Aorta (tissue), 5 donors: ENCODE results near the gene DMAC2. TPM values are rescaled to one million over a fixed set of nuclear protein-coding genes. Genes with fewer than 3 reads are reported as not detected.
"Not testable (repeated sequence)": the region's sequence is repeated elsewhere in the genome, so short reads cannot be mapped to it uniquely, and the experiment has no call there.

Source experiments
- ATAC-seq: fragments of 200-7000 bp; cut with Tn5 transposase; one replicate; pipeline ENCODE4 v1.9.1; 2022; ENCODE audit warnings: moderate library complexity; ENCODE audit not compliant: low FRiP score
- DNase-seq, 2 donors: peaks; one replicate each; pipeline ENCODE4 v3.0.0-alpha.2; 2020
- H3K27ac ChIP-seq, 2 donors: one replicate each; pipeline ENCODE4 v1.5.1; 2013; ENCODE audit warnings: low read length in 2 of 2, mild to moderate bottlenecking in 2 of 2, moderate library complexity in 2 of 2, control low read depth in 1 of 2, inconsistent platforms in 1 of 2, low read depth in 1 of 2
- H3K27me3 ChIP-seq, 2 donors: one replicate each; pipeline ENCODE4 v1.6.1; 2013; ENCODE audit warnings: control low read depth in 1 of 2, low read length in 1 of 2, mild to moderate bottlenecking in 1 of 2, moderate library complexity in 1 of 2; ENCODE audit not compliant: insufficient read depth in 2 of 2, control insufficient read depth in 1 of 2
- H3K36me3 ChIP-seq, 2 donors: one replicate each; pipeline ENCODE4 v1.6.1; 2013; ENCODE audit warnings: control low read depth in 1 of 2, low read length in 1 of 2, mild to moderate bottlenecking in 1 of 2; ENCODE audit not compliant: insufficient read depth in 2 of 2, control insufficient read depth in 1 of 2
- H3K4me1 ChIP-seq, 2 donors: one replicate each; pipeline ENCODE4 v1.6.1; 2013; ENCODE audit warnings: low read length in 2 of 2, control low read depth in 1 of 2, mild to moderate bottlenecking in 1 of 2, moderate library complexity in 1 of 2; ENCODE audit not compliant: insufficient read depth in 2 of 2, control insufficient read depth in 1 of 2
- H3K4me3 ChIP-seq, 2 donors: one replicate each; pipeline ENCODE4 v1.5.1; 2013; ENCODE audit warnings: low read length in 2 of 2, control low read depth in 1 of 2, mild to moderate bottlenecking in 1 of 2
- H3K9me3 ChIP-seq: one replicate; pipeline ENCODE4 v1.6.1; 2013; ENCODE audit warnings: mild to moderate bottlenecking, low read length; ENCODE audit not compliant: control insufficient read depth
- WGBS, 2 donors: extraction: QIAGEN DNeasy Blood & Tissue Kit; methylation state at CpG; one replicate each; pipeline ENCODE4 v1.1.7; 2013; 5-methylcytosine and 5-hydroxymethylcytosine counted together
- intact Hi-C, 2 donors: fragments of 100-400 bp; cut with DNase I; formaldehyde crosslinking; loops; one replicate each; pipeline versions ENCODE4 v1.14.2 to v1.15.0; 2022
- polyA plus RNA-seq, 2 donors: library from polyadenylated mRNA; stranded (reverse); fragments of 200-250 nt; gene quantifications; one replicate each; pipeline ENCODE4 v1.2.3, GENCODE V29; 2013
- total RNA-seq, 2 donors: library from RNA; stranded (reverse); fragmentation: NEBNext Ultra II Directional; extraction: Animal tissue kit (Norgen Biotek cat#: 25700); gene quantifications; one replicate each; pipeline ENCODE4 v1.2.1, GENCODE V29; 2021
- donor health status: healthy with polysubstance abuse.
- donor health status: Bipolar disorder and iron deficiency.
- donor health status: DM: no; HTN: no; CAD: no.
- donor health status: DM: no; HTN: no; CAD: no.
- donor health status: DM: yes; HTN: yes; CAD: no.

The DMAC2 gene
- total and polyA plus RNA-seq, 4 donors: 28.3 to 41.6 (median 31.8) TPM

DNA sequence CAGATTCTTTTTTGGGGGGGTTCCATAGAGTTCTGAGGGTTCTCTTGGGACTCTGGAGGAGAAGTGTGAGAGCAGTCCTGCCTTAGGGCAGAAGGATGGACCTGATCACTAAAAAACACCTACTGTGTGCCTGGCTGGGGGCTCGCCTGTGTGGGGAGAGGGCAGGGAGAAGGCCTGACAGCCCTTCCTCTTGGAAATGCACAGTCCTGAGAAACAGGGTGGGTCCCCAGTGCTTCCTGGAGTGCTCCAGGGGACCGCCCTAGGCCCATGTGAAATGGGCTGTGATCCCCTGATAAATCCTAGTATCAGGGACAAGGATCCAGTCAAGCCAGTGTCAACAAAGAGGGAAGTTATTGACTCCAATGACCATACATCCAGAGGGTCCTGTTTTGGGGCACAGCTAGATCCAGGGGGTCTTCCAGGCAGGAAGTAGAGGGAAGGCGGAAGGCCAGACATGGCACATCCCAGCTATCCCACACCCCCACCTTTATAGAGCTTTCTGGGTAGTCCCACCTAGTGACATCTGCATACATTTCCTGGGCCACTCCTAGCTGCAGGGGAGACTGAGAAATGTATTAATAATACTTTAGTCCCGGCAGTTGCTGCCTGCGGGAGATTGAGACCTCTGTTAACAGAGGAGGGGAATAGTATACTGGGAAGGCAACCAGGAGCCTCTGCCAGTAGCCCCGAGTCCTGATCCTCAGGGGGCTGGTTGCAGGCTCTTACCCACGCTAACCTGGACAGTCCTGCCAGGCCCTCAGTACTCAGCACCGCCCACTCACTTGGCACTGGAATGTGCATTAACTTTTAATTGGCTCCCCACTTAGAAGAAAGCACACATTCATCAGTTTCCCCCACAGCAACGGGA lies 28.4 kb downstream of the DMAC2 start:
- Histone ChIP-seq H3K36me3 (peaks cover 0 to 2% of the 10 kb centered on the region in 2 donors), H3K27ac (no peak overlapping the region), H3K27me3 (no peaks in the 10 kb centered on the region), H3K9me3 (no peaks in the 10 kb centered on the region), H3K4me1 (peaks cover 0 to 6% of the 10 kb centered on the region in 2 donors), H3K4me3 (no peak overlapping the region)
- intact Hi-C loops: no loop called here
- 61 to 73% methylated on average over 9 of the region's 9 CpGs for WGBS, 2 donors
- no peak for DNase-seq
- ATAC-seq: no peak

DNA sequence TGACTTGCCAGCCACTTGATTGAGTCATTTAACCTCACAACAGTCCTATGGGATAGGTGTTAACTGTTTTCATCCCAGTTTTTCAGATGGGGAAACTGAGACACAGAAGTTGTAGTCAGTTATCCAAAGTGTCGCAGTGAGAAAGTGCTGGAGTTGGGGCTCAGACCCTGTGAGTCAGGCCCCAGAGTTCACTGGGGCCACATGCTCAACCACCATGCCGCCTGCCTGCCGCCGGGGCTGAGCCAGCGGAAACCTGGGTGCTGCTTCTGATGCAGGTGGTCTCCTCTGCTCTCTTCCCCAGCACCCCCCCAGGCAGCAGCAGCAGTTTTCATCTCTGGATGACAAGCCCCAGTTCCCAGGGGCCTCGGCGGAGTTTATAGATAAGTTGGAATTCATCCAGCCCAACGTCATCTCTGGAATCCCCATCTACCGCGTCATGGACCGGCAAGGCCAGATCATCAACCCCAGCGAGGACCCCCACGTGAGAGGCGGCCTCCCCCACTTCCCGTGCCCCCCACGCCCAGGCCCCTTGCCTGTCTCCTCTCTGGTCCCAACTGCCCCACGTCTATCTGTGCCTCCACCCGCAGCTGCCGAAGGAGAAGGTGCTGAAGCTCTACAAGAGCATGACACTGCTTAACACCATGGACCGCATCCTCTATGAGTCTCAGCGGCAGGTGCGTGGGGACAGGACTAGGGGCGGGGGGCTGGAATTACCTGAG lies 29.2 kb downstream of the DMAC2 start:
- no peak for DNase-seq
- H3K27ac ChIP-seq: no peak overlapping the region
- WGBS, 2 donors: 85 to 88% methylated on average over 23 of the region's 23 CpGs
- no peak for ATAC-seq
- H3K9me3 ChIP-seq: no peaks in the 10 kb centered on the region
- no peak overlapping the region for H3K4me3 ChIP-seq
- H3K36me3 ChIP-seq: no peaks in the 10 kb centered on the region
- intact Hi-C loops: no loop called here
- H3K27me3 ChIP-seq: no peaks in the 10 kb centered on the region
- peaks cover 0 to 6% of the 10 kb centered on the region in 2 donors for H3K4me1 ChIP-seq

GRCh38 chr19:41409288-41409687 lies 30.4 kb downstream of the DMAC2 start:
- Histone ChIP-seq H3K4me1 (peaks cover 0 to 6% of the 10 kb centered on the region in 2 donors), H3K36me3 (no peaks in the 10 kb centered on the region), H3K9me3 (no peaks in the 10 kb centered on the region), H3K27me3 (no peaks in the 10 kb centered on the region), H3K4me3 (no peak overlapping the region), H3K27ac (peak overlapping the region in 1 of 2 donors; percentile 32)
- intact Hi-C loops: no loop called here
- WGBS, 2 donors: 28 to 31% methylated on average over 4 of the region's 4 CpGs
- DNase-seq (no peak), ATAC-seq (no peak)

DNA sequence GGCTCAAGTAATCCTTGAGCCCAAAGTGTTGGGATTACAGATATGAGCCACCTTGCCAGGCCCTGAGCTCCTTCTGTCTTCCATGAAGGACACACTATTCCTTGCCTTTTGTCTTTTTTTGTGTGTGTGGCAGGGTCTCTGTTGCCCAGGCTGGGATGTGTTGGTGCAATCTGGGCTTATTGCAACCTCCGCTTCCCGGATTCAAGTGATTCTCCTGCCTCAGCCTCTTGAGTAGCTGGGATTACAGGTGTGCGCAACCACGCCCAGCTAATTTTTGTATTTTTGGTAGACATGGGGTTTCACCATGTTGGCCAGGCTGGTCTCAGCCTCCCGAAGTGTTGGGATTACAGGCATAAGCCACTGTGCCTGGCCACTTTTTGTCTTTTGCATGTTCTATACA lies 30.9 kb downstream of the DMAC2 start:
- H3K4me1 ChIP-seq, H3K4me3 ChIP-seq, DNase-seq, H3K9me3 ChIP-seq, H3K36me3 ChIP-seq, ATAC-seq, intact Hi-C loops, H3K27me3 ChIP-seq: not testable (repeated sequence)
- WGBS, 2 donors: 94 to 98% methylated on average over 5 of the region's 5 CpGs
- H3K27ac ChIP-seq: peak overlapping the region in 1 of 2 donors; percentile 32

DNA sequence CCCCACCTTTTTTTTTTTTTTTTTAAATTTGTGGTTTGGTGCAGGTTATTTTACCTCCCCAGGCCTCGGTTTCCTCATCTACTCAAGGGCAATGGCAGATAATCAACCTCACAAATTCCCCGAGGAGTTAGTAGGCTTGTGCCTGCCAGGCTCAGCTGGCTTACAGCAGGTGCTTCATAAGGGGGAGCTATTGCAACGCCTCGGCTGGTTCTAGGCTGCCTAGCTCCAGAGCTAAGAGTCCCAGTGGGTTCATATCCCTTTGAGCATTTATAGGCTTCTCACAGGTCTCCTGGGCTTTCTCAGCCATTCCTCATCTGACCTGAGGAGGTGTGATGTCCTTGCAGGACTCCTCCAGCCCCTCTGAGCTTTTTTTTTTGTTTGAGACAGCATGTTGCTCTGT lies 31.5 kb downstream of the DMAC2 start:
- no peaks in the 10 kb centered on the region for H3K36me3 ChIP-seq
- DNase-seq: no peak
- H3K27ac ChIP-seq: no peak overlapping the region
- no peaks in the 10 kb centered on the region for H3K9me3 ChIP-seq
- 56 to 70% methylated on average over 4 of the region's 4 CpGs for WGBS, 2 donors
- no peaks in the 10 kb centered on the region for H3K27me3 ChIP-seq
- ATAC-seq: no peak
- intact Hi-C loops: no loop called here
- peaks cover 0 to 6% of the 10 kb centered on the region in 2 donors for H3K4me1 ChIP-seq
- H3K4me3 ChIP-seq: no peak overlapping the region

GRCh38 chr19:41407271-41407670 lies 32.4 kb downstream of the DMAC2 start:
- Histone ChIP-seq H3K27ac (no peak overlapping the region), H3K9me3 (no peaks in the 10 kb centered on the region), H3K27me3 (no peaks in the 10 kb centered on the region), H3K4me3 (no peak overlapping the region), H3K4me1 (peaks cover 0 to 6% of the 10 kb centered on the region in 2 donors), H3K36me3 (no peaks in the 10 kb centered on the region)
- WGBS, 2 donors: 58 to 69% methylated on average over 4 of the region's 4 CpGs
- no peak for ATAC-seq
- DNase-seq: no peak
- intact Hi-C loops: no loop called here

- no peak for ATAC-seq
- Histone ChIP-seq H3K4me3 (no peak overlapping the region), H3K36me3 (no peaks in the 10 kb centered on the region), H3K27ac (no peak overlapping the region), H3K4me1 (peaks cover 0 to 6% of the 10 kb centered on the region in 2 donors), H3K9me3 (no peaks in the 10 kb centered on the region), H3K27me3 (no peaks in the 10 kb centered on the region)
- intact Hi-C loops: no loop called here
- WGBS, 2 donors: 73 to 81% methylated on average over 6 of the region's 6 CpGs
- no peak for DNase-seq
Observed at GRCh38 chr19:41405776-41406175, 33.9 kb downstream of the DMAC2 start.

DNA sequence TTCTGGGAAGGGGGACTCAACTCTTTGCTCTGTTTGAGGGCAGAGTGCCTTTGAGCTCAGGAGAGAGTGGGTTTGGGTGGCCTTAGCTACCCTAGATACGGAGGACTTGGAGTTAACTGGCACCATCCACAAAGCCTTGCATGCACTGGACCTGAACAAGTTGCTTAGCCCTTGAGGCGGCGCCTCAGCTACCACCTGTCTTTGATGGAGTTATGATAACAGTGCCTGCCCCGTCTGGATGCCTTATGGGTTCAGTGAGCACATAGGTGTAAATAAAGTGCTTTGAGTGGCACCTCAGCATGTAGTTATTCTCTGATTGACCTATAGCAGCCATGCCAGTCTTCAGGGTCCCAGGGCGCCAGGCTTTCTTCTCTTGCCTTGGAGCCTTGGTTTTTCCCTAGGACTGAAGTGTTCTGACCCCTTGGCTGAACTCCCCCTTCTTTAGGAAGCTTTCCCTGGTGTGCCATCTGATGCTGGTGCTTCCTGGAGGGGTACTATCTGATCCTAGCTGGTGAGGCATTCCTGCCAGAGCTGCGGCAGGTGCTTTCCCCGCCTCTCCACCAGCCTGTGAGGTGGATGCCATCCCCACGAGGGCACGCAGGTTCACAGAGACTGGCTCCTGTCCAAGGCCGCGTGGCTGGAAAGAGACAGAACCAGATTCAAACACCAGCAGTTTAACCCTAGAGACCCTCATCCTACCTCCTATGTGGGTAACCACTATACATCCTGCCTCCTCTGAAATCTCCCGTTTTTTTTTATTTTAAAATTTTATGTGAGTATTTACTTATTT lies 36.3 kb downstream of the DMAC2 start:
- H3K4me1 ChIP-seq: no peaks in the 10 kb centered on the region
- WGBS, 2 donors: 63 to 64% methylated on average over 12 of the region's 12 CpGs

More for the DNA sequence above, 36.3 kb downstream of the DMAC2 start:
- no peaks in the 10 kb centered on the region for H3K27me3 ChIP-seq
- no peaks in the 10 kb centered on the region for H3K36me3 ChIP-seq
- ATAC-seq (no peak), DNase-seq (no peak)
- no peak overlapping the region for H3K4me3 ChIP-seq
- H3K9me3 ChIP-seq: no peaks in the 10 kb centered on the region
- intact Hi-C loops: no loop called here
- H3K27ac ChIP-seq: no peak overlapping the region
